ENCODE measurements around the gene CAMTA2. TPM values are rescaled to one million over a fixed set of nuclear protein-coding genes. Genes with fewer than 3 reads are reported as not detected.

CAMTA2 gene
- total RNA-seq, 1 experiment from 2014 or later: 9.2 TPM

GRCh38 chr17:5014357-5014756, 26.9 kb upstream of the CAMTA2 start:
- Mint-ChIP-seq H3K27ac (no peak overlapping the region), H3K36me3 (peaks cover 42% of the 10 kb centered on the region), H3K4me1 (no peaks in the 10 kb centered on the region), H3K9me3 (no peaks in the 10 kb centered on the region), H3K4me3 (no peak overlapping the region), H3K27me3 (ENCODE audit: low read depth) (no peaks in the 10 kb centered on the region)
- ATAC-seq (no peak), DNase-seq (ENCODE audit: low spot score) (no peak)
- ChIA-PET CTCF (no interaction called here), POLR2A (no interaction called here)
- no peak for TF ChIP-seq ZNF425 (CRISPR knock-in tag; conservative IDR thresholded peaks at IDR 0.05)
- no peak for TF ChIP-seq IRF2 (CRISPR knock-in tag; IDR thresholded peaks at IDR 0.05; ENCODE audit: borderline replicate concordance, low read depth)
- TF ChIP-seq TEAD4 (CRISPR knock-in tag; IDR thresholded peaks at IDR 0.05): no peak
- no peak for TF ChIP-seq ELF4 (CRISPR knock-in tag; IDR thresholded peaks at IDR 0.05; ENCODE audit: low read depth)
- TF ChIP-seq ZNF671 (CRISPR knock-in tag; IDR thresholded peaks at IDR 0.05): no peak

- Mint-ChIP-seq H3K9me3 (no peaks in the 10 kb centered on the region), H3K36me3 (peaks cover 58% of the 10 kb centered on the region), H3K4me1 (no peaks in the 10 kb centered on the region), H3K27me3 (ENCODE audit: low read depth) (no peaks in the 10 kb centered on the region), H3K27ac (no peak overlapping the region; the same call in 1 of the 2 replicates), H3K4me3 (no peak overlapping the region)
- no peak for ATAC-seq
- ChIA-PET POLR2A (no interaction called here), CTCF (interaction anchor here (0.6 kb wide), 1 partner anchor 236 kb away, joined by 3 read pairs; no protein-coding TSS in a partner anchor)
- TF ChIP-seq NR1H2 (CRISPR knock-in tag; IDR thresholded peaks at IDR 0.05) (no peak), IRF1 (CRISPR knock-in tag; IDR thresholded peaks at IDR 0.05) (no peak), JUN (CRISPR knock-in tag; IDR thresholded peaks at IDR 0.05) (no peak), ZNF138 (CRISPR knock-in tag; conservative IDR thresholded peaks at IDR 0.05) (no peak), CBFB (CRISPR knock-in tag; IDR thresholded peaks at IDR 0.05; ENCODE audit: low read depth) (no peak), KAT7 (CRISPR knock-in tag; IDR thresholded peaks at IDR 0.05; ENCODE audit: borderline replicate concordance) (no peak), PREB (CRISPR knock-in tag; IDR thresholded peaks at IDR 0.05; ENCODE audit: borderline replicate concordance) (no peak), TEAD1 (CRISPR knock-in tag; IDR thresholded peaks at IDR 0.05) (no peak)
- no peak for DNase-seq (ENCODE audit: low spot score)
These were observed 24.5 kb upstream of the CAMTA2 start for GRCh38 chr17:5011928-5012327.

- Mint-ChIP-seq H3K9me3 (no peaks in the 10 kb centered on the region), H3K27me3 (ENCODE audit: low read depth) (no peaks in the 10 kb centered on the region), H3K27ac (no peak overlapping the region), H3K4me3 (no peak overlapping the region), H3K4me1 (peaks cover 13% of the 10 kb centered on the region), H3K36me3 (peaks cover 60% of the 10 kb centered on the region)
- POLR2A ChIA-PET: no interaction called here
- no peak for DNase-seq (ENCODE audit: low spot score)
- CTCF ChIA-PET: no interaction called here
- ATAC-seq: no peak
- TF ChIP-seq EMX1 (CRISPR knock-in tag; IDR thresholded peaks at IDR 0.05): no peak
- no peak for TF ChIP-seq AFF4 (CRISPR knock-in tag; IDR thresholded peaks at IDR 0.05; ENCODE audit: borderline replicate concordance)
These were observed 15.9 kb upstream of the CAMTA2 start for GRCh38 chr17:5003214-5003867.
